Fibroblast of skin of left quadriceps (primary cell): ENCODE measurements around the gene SPPL2A.
A peak's percentile ranks its signal among the peaks of the same experiment; 100 is the strongest.
"Not testable (repeated sequence)": the region's sequence is repeated elsewhere in the genome, so short reads cannot be mapped to it uniquely, and the experiment has no call there.

Experiments used
- DNase-seq, 2 experiments: peaks; one replicate each; pipeline ENCODE4 v3.0.0-alpha.2; 2013; ENCODE audit warnings: low read depth in 2 of 2

Gene SPPL2A

GRCh38 chr15:50765195-50765967, at the start of gene SPPL2A:
TSS of gene SPPL2A (minus strand) at chr15:50765706. CDS start at chr15:50765533, 173 bp downstream.
- DNase-seq, result peak; percentile 72 to 75

- DNase-seq, result no peak
Measured at GRCh38 chr15:50814634-50815033, 49.1 kb upstream of the SPPL2A start.

- DNase-seq, result no peak
Measured at GRCh38 chr15:50813865-50814264, 48.4 kb upstream of the SPPL2A start.

- DNase-seq, result no peak
Measured at GRCh38 chr15:50813089-50813488, 47.6 kb upstream of the SPPL2A start.

GRCh38 chr15:50812181-50812506, 46.6 kb upstream of the SPPL2A start:
- not testable (repeated sequence) for DNase-seq

- not testable (repeated sequence) for DNase-seq
Measured at GRCh38 chr15:50811461-50812180, 46.1 kb upstream of the SPPL2A start.

- no peak for DNase-seq
Measured at GRCh38 chr15:50810128-50810527, 44.6 kb upstream of the SPPL2A start.

- DNase-seq, result no peak
Measured at GRCh38 chr15:50808728-50809127, 43.2 kb upstream of the SPPL2A start.

- DNase-seq, result no peak
Measured at GRCh38 chr15:50803479-50804180, 38.1 kb upstream of the SPPL2A start.

- DNase-seq, result no peak
Measured at GRCh38 chr15:50800715-50801114, 35.2 kb upstream of the SPPL2A start.

GRCh38 chr15:50798684-50799083, 33.2 kb upstream of the SPPL2A start:
- DNase-seq, result no peak

GRCh38 chr15:50797926-50798325, 32.4 kb upstream of the SPPL2A start:
- no peak for DNase-seq

GRCh38 chr15:50791486-50791885, 26.0 kb upstream of the SPPL2A start:
- no peak for DNase-seq

GRCh38 chr15:50790778-50791453, 25.4 kb upstream of the SPPL2A start:
- no peak for DNase-seq

- no peak for DNase-seq
Measured at GRCh38 chr15:50786871-50787270, 21.4 kb upstream of the SPPL2A start.

GRCh38 chr15:50786438-50786837, 20.9 kb upstream of the SPPL2A start:
- no peak for DNase-seq

GRCh38 chr15:50783895-50784294, 18.4 kb upstream of the SPPL2A start:
- DNase-seq, result no peak

- DNase-seq, result no peak
Measured at GRCh38 chr15:50783411-50783810, 17.9 kb upstream of the SPPL2A start.

- no peak for DNase-seq
Measured at GRCh38 chr15:50778086-50778485, 12.6 kb upstream of the SPPL2A start.

- no peak for DNase-seq
Measured at GRCh38 chr15:50777042-50777441, 11.5 kb upstream of the SPPL2A start.

GRCh38 chr15:50774450-50774849, 8.9 kb upstream of the SPPL2A start:
- no peak for DNase-seq

- no peak for DNase-seq
Measured at GRCh38 chr15:50773389-50773788, 7.9 kb upstream of the SPPL2A start.
